C4-2B (cell line): ENCODE results near the gene SORCS2.

Experiments
- H3K27ac ChIP-seq: fragments of 450-650 bp; 2 replicates; pipeline ENCODE4 v1.5.1; 2017
- CTCF ChIP-seq: fragments of 450-650 bp; conservative IDR thresholded peaks from 2 replicates; pipeline ENCODE4 v1.5.1; 2017; ENCODE audit warnings: mild to moderate bottlenecking
- ZFX ChIP-seq: fragments of 450-650 bp; IDR thresholded peaks from 2 replicates; pipeline ENCODE4 v1.6.1; 2017

SORCS2 gene

GRCh38 chr4:7275067-7275466 is 82.7 kb downstream of the SORCS2 start:
- no peak for TF ChIP-seq ZFX
- no peak for TF ChIP-seq CTCF
- H3K27ac ChIP-seq = no peak overlapping the region

GRCh38 chr4:7275490-7276154 is 83.3 kb downstream of the SORCS2 start:
- TF ChIP-seq CTCF (no peak), ZFX (no peak)
- no peak overlapping the region for H3K27ac ChIP-seq

DNA sequence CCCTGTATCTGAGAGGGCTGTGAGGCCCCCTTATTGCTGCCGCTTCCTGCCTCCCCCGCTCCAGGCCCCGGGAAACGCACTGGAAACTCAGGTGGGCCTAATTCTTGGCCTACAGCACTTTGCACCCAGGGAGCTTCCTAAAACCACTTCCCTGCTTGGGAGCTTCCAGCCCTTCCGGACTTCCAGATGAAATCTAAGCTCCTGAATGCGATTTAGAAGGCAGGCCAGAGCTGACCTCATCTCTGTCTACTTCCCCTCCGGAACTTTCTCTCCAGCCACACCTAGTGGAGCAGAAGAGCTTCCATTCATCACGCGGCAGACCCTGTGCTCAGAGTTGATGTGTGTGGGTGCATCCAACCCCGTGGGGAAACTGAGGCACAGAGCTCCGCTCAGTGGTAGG is 84.2 kb downstream of the SORCS2 start:
- TF ChIP-seq CTCF = no peak
- TF ChIP-seq ZFX = no peak
- no peak overlapping the region for H3K27ac ChIP-seq

GRCh38 chr4:7278071-7278765 is 85.9 kb downstream of the SORCS2 start:
- no peak overlapping the region for H3K27ac ChIP-seq
- TF ChIP-seq CTCF (no peak), ZFX (no peak)

- H3K27ac ChIP-seq = no peak overlapping the region
- TF ChIP-seq CTCF (no peak), ZFX (no peak)
Measured at GRCh38 chr4:7278981-7279380, 86.6 kb downstream of the SORCS2 start.

DNA sequence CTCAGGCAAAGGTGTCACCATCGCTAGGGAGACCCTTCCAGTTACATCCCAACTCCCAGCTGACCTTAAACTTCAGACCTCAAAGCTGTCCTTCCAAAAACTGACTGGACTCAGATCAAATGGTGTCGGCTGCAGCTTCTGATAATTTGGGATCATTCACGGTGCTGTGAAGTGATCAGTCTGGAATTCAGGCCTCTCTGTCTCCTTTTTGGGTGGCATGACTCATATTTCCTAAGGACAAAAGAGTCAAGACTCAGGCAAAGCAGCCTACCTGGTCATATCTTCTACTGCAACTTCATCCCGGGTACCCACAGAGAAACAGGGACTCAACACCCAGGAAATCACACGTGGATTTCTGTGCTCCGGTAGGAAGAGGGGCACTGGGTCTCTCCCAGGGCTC is 87.6 kb downstream of the SORCS2 start:
- H3K27ac ChIP-seq = no peak overlapping the region
- TF ChIP-seq CTCF (no peak), ZFX (no peak)

DNA sequence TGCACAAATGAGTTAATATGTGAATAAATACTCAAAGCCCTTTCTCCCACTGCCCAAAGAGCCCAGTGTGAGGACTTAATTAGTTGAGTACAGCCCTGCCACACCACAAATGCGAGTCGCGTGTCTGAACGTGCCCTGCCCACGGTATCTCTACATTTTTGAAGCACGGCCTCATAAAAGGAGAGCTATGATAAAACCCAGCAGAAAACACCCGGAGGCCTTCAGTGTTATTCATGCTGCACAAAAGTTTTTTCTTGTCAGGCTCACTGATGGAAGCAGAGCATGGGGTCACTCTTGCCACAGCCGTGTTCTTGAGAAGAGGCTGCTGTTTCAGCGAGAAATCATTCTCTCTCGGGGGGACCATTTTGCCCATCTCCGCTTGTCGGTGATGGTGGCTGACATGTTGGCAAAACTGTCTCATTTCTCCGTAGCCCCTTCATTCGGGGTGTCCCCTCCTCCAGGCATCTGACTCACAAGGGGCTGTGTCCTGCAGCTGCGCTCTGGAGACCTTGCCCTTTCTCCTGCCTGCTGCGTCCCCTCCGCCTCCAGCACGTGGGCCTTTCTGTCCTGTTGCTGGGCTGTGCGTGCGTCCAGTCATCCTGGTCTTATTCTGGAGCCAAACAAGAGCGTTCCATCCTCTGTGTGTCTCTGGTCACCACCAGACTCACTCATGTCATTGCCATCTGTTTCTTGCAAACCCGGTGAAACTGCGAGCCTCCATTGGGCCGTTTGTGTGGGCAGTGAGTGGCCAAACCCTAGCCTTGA is 88.8 kb downstream of the SORCS2 start:
- no peak overlapping the region for H3K27ac ChIP-seq
- TF ChIP-seq CTCF = no peak
- no peak for TF ChIP-seq ZFX
